K562 (cell line): ENCODE measurements around the gene PDZD2. TPM values are rescaled to one million over a fixed set of nuclear protein-coding genes. Genes with fewer than 3 reads are reported as not detected.

Experiments
- ATAC-seq: fragments of 200-7000 bp; cut with Tn5 transposase; 3 replicates; pipeline ENCODE4 v1.9.1; 2020; ENCODE audit warnings: moderate library complexity
- BruUV-seq: library from RNA; stranded (reverse); fragments of 400-500 nt; replicated peaks from 2 replicates; lab custom pipeline; 2021; lab: Mats Ljungman, UMichigan
- CTCF ChIA-PET: fragments of 300-600 bp; formaldehyde crosslinking; extraction: SDS; loops from one replicate; lab custom pipeline; 2021; ENCODE audit warnings: low intra/inter-chr PET ratio; lab: Yijun Ruan, JAX
- POLR2A ChIA-PET: fragments of 300-600, 350-650 bp; sonication (Branson Sonifier 250); formaldehyde crosslinking; extraction: SDS; loops from one replicate; lab custom pipeline; 2021; ENCODE audit warnings: antibody characterized with exemption, inconsistent platforms; lab: Yijun Ruan, JAX
- DNase-seq, 4 experiments: peaks; one replicate each; pipeline versions ENCODE4 v3.0.0 to v3.0.0-alpha.2; 2011 to 2018; ENCODE audit warnings: low spot score in 3 of 4, mixed read lengths in 3 of 4; ENCODE audit errors: extremely low read depth in 1 of 4
- FAIRE-seq: peaks from 2 replicates; lab custom pipeline; 2011; peaks lifted over from hg19 to GRCh38; lab: Jason Lieb, UNC
- H2AFZ ChIP-seq: 2 replicates; pipeline ENCODE4 v1.6.0; 2011; ENCODE audit warnings: low read depth, low read length, control low read depth, inconsistent platforms
- H3K27ac ChIP-seq: fragments of 200-600 bp; 3 replicates; pipeline ENCODE4 v1.8.0; 2011; ENCODE audit warnings: low read depth, mild to moderate bottlenecking, control low read depth, inconsistent platforms, low read length, moderate library complexity, mixed read lengths; ENCODE audit errors: extremely low read depth
- H3K27me3 ChIP-seq, 2 experiments: fragments of 300-600 bp in 1 of 2; 2 replicates in 1 of 2; 3 replicates in 1 of 2; pipeline versions ENCODE4 v1.6.0 to v1.8.0; 2011; ENCODE audit warnings: inconsistent platforms in 2 of 2, low read length in 2 of 2, mild to moderate bottlenecking in 1 of 2, mixed read lengths in 1 of 2, moderate library complexity in 1 of 2; ENCODE audit not compliant: control insufficient read depth in 2 of 2, insufficient read depth in 2 of 2
- H3K36me3 ChIP-seq: fragments of 300-600 bp; 3 replicates; pipeline ENCODE4 v1.8.0; 2011; ENCODE audit warnings: mild to moderate bottlenecking, low read length, inconsistent platforms; ENCODE audit not compliant: control insufficient read depth, insufficient read depth
- H3K4me1 ChIP-seq, 2 experiments: fragments of 200-600 bp in 1 of 2; replicated peaks in 1 of 2; 2 replicates in 1 of 2; 3 replicates in 1 of 2; pipeline versions ENCODE4 v1.5.1 to v1.8.0; 2011; ENCODE audit warnings: inconsistent platforms in 2 of 2, low read length in 2 of 2, mild to moderate bottlenecking in 1 of 2, mixed read lengths in 1 of 2, moderate library complexity in 1 of 2; ENCODE audit not compliant: control insufficient read depth in 2 of 2, insufficient read depth in 2 of 2
- H3K4me2 ChIP-seq: 2 replicates; pipeline ENCODE4 v1.6.1; 2011; ENCODE audit warnings: low read length, control low read depth, inconsistent platforms, mixed read lengths; ENCODE audit not compliant: insufficient read depth
- H3K4me3 ChIP-seq: fragments of 200-600 bp; sonication (generic), shearing (Covaris generic); 2 replicates; pipeline ENCODE4 v1.5.1; 2016; ENCODE audit warnings: control low read depth, inconsistent platforms
- H3K79me2 ChIP-seq: fragments of 200-600 bp; 3 replicates; pipeline ENCODE4 v1.8.0; 2011; ENCODE audit warnings: low read length, inconsistent platforms; ENCODE audit not compliant: control insufficient read depth, insufficient read depth
- H3K9ac ChIP-seq, 2 experiments: 2 replicates each; pipeline versions ENCODE4 v1.6.0 to v1.6.1; 2011; ENCODE audit warnings: low read depth in 2 of 2, low read length in 2 of 2, control low read depth in 1 of 2, inconsistent platforms in 1 of 2, mild to moderate bottlenecking in 1 of 2, mixed read lengths in 1 of 2; ENCODE audit not compliant: insufficient read depth in 1 of 2
- H3K9me1 ChIP-seq: one replicate; pipeline ENCODE4 v1.6.0; 2011; ENCODE audit warnings: inconsistent platforms, mild to moderate bottlenecking, low read length, moderate library complexity; ENCODE audit not compliant: control insufficient read depth, insufficient read depth
- H3K9me3 ChIP-seq: replicated peaks from 2 replicates; pipeline ENCODE4 v1.5.1; 2011; ENCODE audit warnings: low read depth, low read length, inconsistent platforms; ENCODE audit not compliant: control insufficient read depth, insufficient read depth
- H4K20me1 ChIP-seq: replicated peaks from 2 replicates; pipeline ENCODE4 v1.6.1; 2011; ENCODE audit warnings: low read length, inconsistent platforms, mixed read lengths; ENCODE audit not compliant: control insufficient read depth, insufficient read depth
- CBFA2T2 ChIP-seq: fragments of 450-650 bp; conservative IDR thresholded peaks from 2 replicates; pipeline ENCODE4 v1.6.1; 2017; ENCODE audit warnings: mild to moderate bottlenecking
- CTCF ChIP-seq, 3 experiments: IDR thresholded peaks in 2 of 3; conservative IDR thresholded peaks in 1 of 3; 2 replicates each; pipeline ENCODE4 v1.5.1; 2011 to 2012; ENCODE audit warnings: low read length in 3 of 3, mild to moderate bottlenecking in 3 of 3, control low read depth in 2 of 3, improper control_type of control experiment in 1 of 3, inconsistent platforms in 1 of 3, low read depth in 1 of 3, mixed read lengths in 1 of 3, moderate library complexity in 1 of 3; ENCODE audit not compliant: insufficient read depth in 2 of 3
- E2F3 ChIP-seq: fragments of 250-450 bp; sonication (Bioruptor Pico); IDR thresholded peaks from 2 replicates; pipeline ENCODE4 v1.4.0; 2020; ENCODE audit warnings: mild to moderate bottlenecking
- ESRRA ChIP-seq: fragments of 450-650 bp; IDR thresholded peaks from 2 replicates; pipeline ENCODE4 v1.6.1; 2014; ENCODE audit warnings: low read depth, mild to moderate bottlenecking, moderate library complexity, borderline replicate concordance
- EZH2 ChIP-seq: IDR thresholded peaks from 2 replicates; pipeline ENCODE4 v1.6.1; 2012; ENCODE audit warnings: low read depth, mild to moderate bottlenecking, inconsistent platforms, low read length, borderline replicate concordance
- FOXO4 ChIP-seq: fragments of 450-650 bp; formaldehyde crosslinking; IDR thresholded peaks from 2 replicates; pipeline ENCODE4 v1.4.0; 2020; ENCODE audit warnings: mild to moderate bottlenecking, moderate library complexity
- HMGXB4 ChIP-seq: sonication (generic); formaldehyde crosslinking; IDR thresholded peaks from 2 replicates; pipeline ENCODE4 v1.8.1; 2023; ENCODE audit warnings: mild to moderate bottlenecking, missing genetic modification reagents
- HNRNPLL ChIP-seq: fragments of 200-400 bp; formaldehyde crosslinking; IDR thresholded peaks from 2 replicates; pipeline ENCODE4 v1.6.1; 2017; ENCODE audit warnings: low read length, low read depth, mild to moderate bottlenecking; ENCODE audit not compliant: poor library complexity, severe bottlenecking
- MAFG ChIP-seq: fragments of 450-650 bp; conservative IDR thresholded peaks from 2 replicates; pipeline ENCODE4 v1.6.1; 2016; ENCODE audit warnings: missing genetic modification characterization, missing compliant biosample characterization
- SAFB ChIP-seq: fragments of 200-400 bp; formaldehyde crosslinking; IDR thresholded peaks from 2 replicates; pipeline ENCODE4 v1.6.1; 2017; ENCODE audit warnings: low read depth, low read length, borderline replicate concordance
- ZNF395 ChIP-seq: fragments of 200-800 bp; sonication (Bioruptor generic); IDR thresholded peaks from 2 replicates; pipeline ENCODE4 v1.6.1; 2017; ENCODE audit warnings: missing genetic modification characterization, missing compliant biosample characterization
- WGBS: fragments of 100-300 bp; shearing (Covaris generic); methylation state at CpG from one replicate; pipeline ENCODE4 v1.1.6; 2016; ENCODE audit warnings: low coverage, mixed read lengths; ENCODE audit not compliant: insufficient coverage; ENCODE audit errors: missing lambda C conversion rate; 5-methylcytosine and 5-hydroxymethylcytosine counted together
- in situ Hi-C: fragments of 300-500 bp; cut with MboI; formaldehyde crosslinking; loops from 4 replicates; pipeline ENCODE4 v1.15.0; 2018; ENCODE audit warnings: inconsistent platforms, mixed read lengths
- intact Hi-C: fragments of 100-400 bp; cut with micrococcal nuclease; formaldehyde crosslinking; loops from 2 replicates; pipeline ENCODE4 v1.14.2; 2022
- polyA plus RNA-seq, 8 experiments: library from polyadenylated mRNA; depleted of rRNA in 4 of 8; stranded (reverse) in 5 of 8; unstranded in 3 of 8; fragments of >200 nt; fragmentation: Nextera tagmentation in 2 of 8; fragmentation: Illumina TruSeq in 1 of 8; extraction: Ambion mirVana in 2 of 8; extraction: Trizol in 1 of 8; gene quantifications; 2 replicates each; pipeline versions ENCODE4 v1.2.1 to v1.2.3, GENCODE V29; 2011 to 2014; ENCODE audit warnings: inconsistent platforms in 1 of 8, missing spikeins in 1 of 8
- total RNA-seq, 7 experiments: library from RNA; depleted of rRNA in 6 of 7; stranded (reverse); fragments of >200 nt in 6 of 7; fragmentation: Illumina TruSeq in 2 of 7; extraction: Trizol in 2 of 7; gene quantifications; 2 replicates each; pipeline versions ENCODE4 v1.2.1 to v1.2.3, GENCODE V29; 2011 to 2021; ENCODE audit warnings: low replicate concordance in 1 of 7
- TF ChIP-seq, protein P1 (sequence below), 2 experiments: fragments of 450-650 bp; IDR thresholded peaks; 2 replicates each; pipeline ENCODE4 v1.6.1; 2016

PDZD2 gene
- total and polyA plus RNA-seq, 9 of the 15 experiments (the other 6 are each of a cell fraction or from before 2014, with no cell fraction given), result 0.02 to 0.08 (median 0.04) TPM; not detected in 6

- FAIRE-seq, result no peak
- Histone ChIP-seq H4K20me1 (no peaks in the 10 kb centered on the region), H3K36me3 (no peaks in the 10 kb centered on the region), H3K4me2 (no peak overlapping the region), H3K9me3 (no peaks in the 10 kb centered on the region), H3K9me1 (no peaks in the 10 kb centered on the region), H3K27ac (no peak overlapping the region), H3K27me3 (peaks cover 32% of the 10 kb centered on the region in 2 experiments), H2AFZ (no peak overlapping the region), H3K4me3 (no peak overlapping the region), H3K9ac (no peak overlapping the region), H3K79me2 (no peaks in the 10 kb centered on the region), H3K4me1 (no peaks in the 10 kb centered on the region)
- intact Hi-C loops (no loop called here), in situ Hi-C loops (no loop called here)
- CTCF ChIA-PET, result no interaction called here
- WGBS, result 1% methylated on average over 4 of the region's 4 CpGs
- no TSS peak for BruUV-seq
- no peak for ATAC-seq
- POLR2A ChIA-PET, result interaction anchor here (1.0 kb wide), 1 partner anchor 9 kb away, joined by 3 read pairs; no protein-coding TSS in a partner anchor
- no peak for DNase-seq
- TF ChIP-seq HMGXB4 (CRISPR knock-in tag) (no peak), CTCF (IDR thresholded peaks at IDR 0.05 in 2 of 3, conservative IDR thresholded peaks at IDR 0.05 in 1 of 3; ENCODE audit: insufficient read depth in 2 of 3, low read depth in 1 of 3, low read length in 3 of 3) (no peak), SAFB (no peak), E2F3 (CRISPR knock-in tag) (no peak), ESRRA (no peak), CBFA2T2 (no peak), EZH2 (no peak), ZNF395 (CRISPR knock-in tag) (no peak), HNRNPLL (no peak), FOXO4 (CRISPR knock-in tag) (no peak), MAFG (tag) (no peak)
- TF ChIP-seq, protein P1, sequence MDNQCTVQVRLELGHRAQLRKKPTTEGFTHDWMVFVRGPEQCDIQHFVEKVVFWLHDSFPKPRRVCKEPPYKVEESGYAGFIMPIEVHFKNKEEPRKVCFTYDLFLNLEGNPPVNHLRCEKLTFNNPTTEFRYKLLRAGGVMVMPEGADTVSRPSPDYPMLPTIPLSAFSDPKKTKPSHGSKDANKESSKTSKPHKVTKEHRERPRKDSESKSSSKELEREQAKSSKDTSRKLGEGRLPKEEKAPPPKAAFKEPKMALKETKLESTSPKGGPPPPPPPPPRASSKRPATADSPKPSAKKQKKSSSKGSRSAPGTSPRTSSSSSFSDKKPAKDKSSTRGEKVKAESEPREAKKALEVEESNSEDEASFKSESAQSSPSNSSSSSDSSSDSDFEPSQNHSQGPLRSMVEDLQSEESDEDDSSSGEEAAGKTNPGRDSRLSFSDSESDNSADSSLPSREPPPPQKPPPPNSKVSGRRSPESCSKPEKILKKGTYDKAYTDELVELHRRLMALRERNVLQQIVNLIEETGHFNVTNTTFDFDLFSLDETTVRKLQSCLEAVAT (IDR thresholded peaks at IDR 0.05), result no peak
Measured at GRCh38 chr5:32031089-32031488, 392.2 kb downstream of the PDZD2 start.
